SIG-M5 treated with dmso at 0.1 percent for 504 hours (cell line): ENCODE results near the gene ZBTB9.
"Not testable (repeated sequence)": the region's sequence is repeated elsewhere in the genome, so short reads cannot be mapped to it uniquely, and the experiment has no call there.

Experiments
- DNase-seq: peaks from one replicate; lab custom pipeline; 2025; ENCODE audit not compliant: unreplicated experiment; lab: John Stamatoyannopoulos, UW

Gene ZBTB9

DNA sequence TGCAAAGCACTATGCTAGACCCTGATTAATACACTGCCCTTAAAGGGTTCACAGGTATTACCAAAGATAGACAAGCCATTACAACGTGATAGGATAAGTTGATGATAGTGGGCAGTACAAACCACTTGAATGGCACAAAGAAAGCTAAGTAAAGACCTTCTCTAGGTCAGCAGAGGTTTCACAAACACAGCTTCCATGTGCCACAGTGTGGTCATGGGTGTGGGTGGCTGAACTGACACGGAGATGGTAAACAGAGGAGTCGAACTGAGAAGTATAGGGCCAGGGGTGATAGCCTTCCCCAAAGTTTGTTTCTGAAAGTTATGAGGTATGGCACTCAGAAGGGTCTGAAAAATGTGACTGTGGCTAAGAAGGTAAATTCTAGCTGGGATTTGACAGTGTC, 4.3 kb downstream of the ZBTB9 start:
- DNase-seq = no peak

- DNase-seq = no peak
Observed at GRCh38 chr6:33459226-33459625, 4.8 kb downstream of the ZBTB9 start.

GRCh38 chr6:33466075-33466735, 11.8 kb downstream of the ZBTB9 start:
- DNase-seq = no peak

DNA sequence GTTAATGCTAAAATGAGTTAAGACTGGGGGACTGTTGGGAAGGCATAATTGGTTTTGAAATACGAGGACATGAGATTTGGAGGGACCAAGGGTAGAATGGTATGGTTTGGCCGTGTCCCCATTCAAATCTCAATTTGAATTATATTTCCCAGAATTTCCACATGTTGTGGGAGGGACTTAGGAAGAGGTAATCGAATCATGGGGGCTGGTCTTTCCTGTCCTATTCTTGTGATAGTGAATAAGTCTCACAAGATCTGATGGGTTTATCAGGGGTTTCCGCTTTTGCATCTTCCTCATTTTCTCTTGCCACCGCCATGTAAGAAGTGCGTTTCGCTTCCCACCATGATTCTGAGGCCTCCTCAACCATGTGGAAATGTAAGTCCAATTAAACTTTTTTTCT, 12.7 kb downstream of the ZBTB9 start:
- DNase-seq = no peak

DNA sequence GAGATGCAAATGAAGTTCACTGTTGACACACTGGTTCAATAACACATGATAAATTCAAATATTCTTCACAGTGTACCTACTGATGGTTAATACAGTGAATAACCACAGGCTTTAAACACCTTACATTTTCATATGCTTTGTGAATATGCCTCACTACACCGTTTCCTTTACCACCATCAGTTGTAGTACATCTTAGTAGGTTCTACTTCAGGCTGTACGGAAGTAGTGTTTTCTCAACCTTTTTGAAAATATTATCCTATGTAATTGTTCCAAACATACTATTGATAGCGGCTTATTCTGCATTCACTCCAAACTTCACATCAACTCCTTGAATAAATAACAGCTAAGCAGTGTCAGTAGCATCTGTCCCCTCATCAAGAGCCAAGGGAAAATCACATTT, 15.3 kb downstream of the ZBTB9 start:
- DNase-seq = no peak

GRCh38 chr6:33477864-33478263, 23.5 kb downstream of the ZBTB9 start:
- no peak for DNase-seq

DNA sequence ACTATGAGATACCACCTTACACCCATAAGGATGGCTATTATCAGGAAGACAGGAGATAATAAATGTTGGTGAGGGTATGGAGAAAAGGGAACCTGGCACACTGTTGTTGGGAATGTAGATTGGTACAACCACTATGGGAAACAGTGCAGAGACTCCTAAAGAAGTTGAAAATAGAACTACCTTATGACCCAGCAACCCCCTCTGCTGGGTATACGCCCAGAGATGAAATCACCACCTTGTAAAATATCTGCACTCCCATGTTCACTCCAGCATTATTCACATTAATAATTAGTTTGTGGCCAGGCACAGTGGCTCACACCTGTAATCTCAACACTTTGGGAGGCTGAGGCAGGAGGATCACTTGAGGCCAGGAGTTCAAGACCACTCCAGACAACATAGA, 26.8 kb downstream of the ZBTB9 start:
- DNase-seq = no peak

GRCh38 chr6:33482620-33483019, 28.2 kb downstream of the ZBTB9 start:
- not testable (repeated sequence) for DNase-seq

GRCh38 chr6:33483678-33484077, 29.3 kb downstream of the ZBTB9 start:
- no peak for DNase-seq

DNA sequence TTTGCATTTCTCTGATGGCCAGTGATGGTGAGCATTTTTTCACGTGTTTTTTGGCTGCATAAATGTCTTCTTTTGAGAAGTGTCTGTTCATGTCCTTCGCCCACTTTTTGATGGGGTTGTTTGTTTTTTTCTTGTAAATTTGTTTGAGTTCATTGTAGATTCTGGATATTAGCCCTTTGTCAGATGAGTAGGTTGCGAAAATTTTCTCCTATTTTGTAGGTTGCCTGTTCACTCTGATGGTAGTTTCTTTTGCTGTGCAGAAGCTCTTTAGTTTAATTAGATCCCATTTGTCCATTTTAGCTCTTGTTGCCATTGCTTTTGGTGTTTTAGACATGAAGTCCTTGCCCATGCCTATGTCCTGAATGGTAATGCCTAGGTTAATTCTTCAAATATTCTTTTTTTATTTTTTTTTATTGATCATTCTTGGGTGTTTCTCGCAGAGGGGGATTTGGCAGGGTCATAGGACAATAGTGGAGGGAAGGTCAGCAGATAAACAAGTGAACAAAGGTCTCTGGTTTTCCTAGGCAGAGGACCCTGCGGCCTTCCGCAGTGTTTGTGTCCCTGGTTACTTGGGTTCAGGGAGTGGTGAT, 30.4 kb downstream of the ZBTB9 start:
- DNase-seq = not testable (repeated sequence)

DNA sequence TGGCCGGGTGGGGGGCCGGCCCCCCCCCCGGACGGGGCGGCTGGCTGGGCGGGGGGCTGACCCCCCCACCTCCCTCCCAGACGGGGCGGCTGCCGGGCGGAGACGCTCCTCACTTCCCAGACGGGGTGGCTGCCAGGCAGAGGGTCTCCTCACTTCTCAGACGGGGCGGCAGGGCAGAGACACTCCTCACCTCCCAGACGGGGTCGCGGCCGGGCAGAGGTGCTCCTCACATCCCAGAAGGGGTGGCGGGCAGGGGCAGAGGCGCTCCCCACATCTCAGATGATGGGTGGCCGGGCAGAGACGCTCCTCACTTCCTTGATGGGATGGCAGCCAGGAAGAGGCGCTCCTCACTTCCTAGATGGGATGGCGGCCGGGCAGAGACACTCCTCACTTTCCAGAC, 31.3 kb downstream of the ZBTB9 start:
- DNase-seq = not testable (repeated sequence)

DNA sequence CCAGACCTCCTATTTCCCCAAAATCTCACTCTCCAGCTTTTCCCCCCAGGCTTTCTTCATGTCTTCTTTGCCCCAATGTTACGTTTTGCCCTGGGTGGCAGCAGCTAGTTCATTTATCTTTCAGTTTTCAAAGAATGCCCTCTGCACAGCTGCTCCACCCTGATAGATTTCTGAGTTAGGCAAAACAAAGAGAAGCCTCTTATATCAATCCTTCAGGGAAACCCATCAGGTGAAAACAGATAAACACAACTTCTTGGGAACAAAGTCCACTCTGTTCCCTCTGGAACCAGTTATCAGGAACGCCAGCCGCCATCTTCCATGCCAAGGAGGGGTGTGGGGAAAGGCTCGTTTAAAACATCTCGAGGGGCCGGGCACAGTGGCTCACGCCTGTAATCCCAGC, 34.0 kb downstream of the ZBTB9 start:
- no peak for DNase-seq

DNA sequence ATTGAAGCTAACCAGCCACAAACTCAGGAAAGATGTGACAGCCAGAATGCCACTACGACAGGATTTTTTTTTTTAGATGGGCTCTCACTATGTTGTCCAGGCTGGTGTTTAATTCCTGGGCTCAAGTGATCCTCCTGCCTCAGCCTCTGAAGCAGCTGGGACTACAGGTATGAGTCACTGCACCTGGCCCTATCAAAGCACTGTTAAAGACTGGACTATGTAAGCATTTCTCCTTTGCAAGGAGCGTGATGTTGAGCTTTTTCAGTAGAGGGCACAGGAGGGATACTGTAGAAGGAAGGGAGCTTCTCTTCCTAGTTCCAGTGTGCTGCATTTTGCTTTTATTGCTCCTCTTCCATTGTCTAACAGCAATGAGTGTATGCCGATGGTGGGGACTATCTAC, 35.8 kb downstream of the ZBTB9 start:
- peak; percentile 12 for DNase-seq

DNA sequence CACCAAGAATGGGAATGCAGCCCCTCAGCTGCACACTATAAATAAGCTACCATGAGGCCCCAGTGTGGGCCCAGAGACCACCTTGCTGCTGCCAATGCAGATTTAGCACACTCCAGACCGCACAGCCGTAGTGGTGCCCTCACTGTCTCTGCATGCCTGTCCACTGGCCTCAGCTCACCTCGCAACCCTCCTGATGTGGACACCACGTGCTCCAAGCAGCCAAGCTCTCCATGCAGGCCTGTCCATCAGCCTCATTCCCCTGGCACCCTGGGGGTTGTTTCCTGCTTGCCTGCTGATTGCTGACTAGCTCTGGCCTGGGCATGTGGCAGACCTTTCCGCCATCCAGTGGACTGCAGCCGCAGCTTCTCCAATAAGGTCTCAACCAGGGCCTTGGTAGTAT, 36.2 kb downstream of the ZBTB9 start:
- no peak for DNase-seq

- no peak for DNase-seq
Observed at GRCh38 chr6:33492093-33492492, 37.7 kb downstream of the ZBTB9 start.

DNA sequence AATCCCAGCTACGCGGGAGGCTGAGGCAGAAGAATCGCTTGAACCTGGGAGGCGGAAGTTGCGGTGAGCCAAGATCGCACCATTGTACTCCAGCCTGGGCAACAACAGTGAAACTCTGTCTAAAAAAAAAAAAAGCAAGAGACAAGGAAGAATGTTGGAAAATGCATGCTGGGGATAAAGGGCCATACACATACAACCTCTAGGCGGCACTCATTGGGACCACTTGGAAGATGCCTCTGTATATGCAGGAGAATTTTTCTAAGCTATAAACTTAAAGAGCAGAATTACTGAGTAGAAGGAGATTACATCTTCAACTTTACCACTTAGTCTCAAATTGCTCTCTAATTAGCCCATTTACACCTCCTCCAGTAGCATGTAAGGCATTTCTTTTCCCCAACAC, 42.8 kb downstream of the ZBTB9 start:
- DNase-seq = no peak

DNA sequence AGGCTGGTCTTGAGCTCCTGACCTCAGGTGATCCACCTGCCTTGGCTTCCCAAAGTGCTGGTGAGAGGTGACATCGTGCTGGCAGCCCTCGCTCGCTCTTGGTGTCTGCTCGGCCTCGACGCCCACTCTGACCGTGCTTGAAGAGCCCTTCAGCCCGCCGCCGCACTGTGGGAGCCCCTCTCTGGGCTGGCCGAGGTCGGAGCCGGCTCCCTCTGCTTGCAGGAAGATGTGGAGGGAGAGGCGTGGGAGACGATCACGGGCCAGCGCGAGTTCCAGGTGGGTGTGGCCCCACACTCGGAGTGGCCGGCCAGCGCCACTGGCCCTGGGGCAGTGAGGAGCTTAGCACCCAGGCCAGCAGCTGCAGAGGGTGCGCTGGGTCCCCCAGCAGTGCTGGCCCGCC, 48.1 kb downstream of the ZBTB9 start:
- no peak for DNase-seq

DNA sequence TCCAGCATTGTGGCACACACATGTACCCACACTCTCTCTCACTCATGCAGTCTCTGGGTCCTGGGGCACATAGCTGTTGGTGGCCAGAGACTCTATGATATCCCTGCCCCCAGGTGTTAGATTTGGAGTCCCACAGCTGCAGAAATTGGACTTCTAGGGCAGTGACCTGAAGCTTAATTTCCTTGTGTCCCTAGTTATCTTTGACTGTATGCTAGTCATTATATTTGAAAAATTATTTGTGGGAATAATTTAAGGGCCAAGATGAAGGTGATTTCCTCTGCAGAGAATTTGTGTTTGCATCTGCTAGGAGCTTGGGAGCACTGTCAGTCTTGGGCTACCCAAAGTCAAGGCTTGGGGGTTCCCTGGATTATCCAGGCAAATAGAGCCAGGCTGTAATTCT, 50.1 kb downstream of the ZBTB9 start:
- DNase-seq = no peak

GRCh38 chr6:33505548-33506370, 51.4 kb downstream of the ZBTB9 start:
- DNase-seq = peak; percentile 11
